Tibial artery (tissue), 4 donors: Measurements from ENCODE around the gene GPR55.

Experiments used
- DNase-seq, 2 donors: peaks; one replicate each; pipeline ENCODE4 v3.0.0-alpha.2; 2019
- H3K27ac ChIP-seq, 2 donors: fragments of 200-600 bp; sonication (generic) in 1 of 2; 1 replicate in 1 of 2; 2 replicates in 1 of 2; pipeline ENCODE4 v1.5.1; 2018 to 2019; ENCODE audit warnings: mild to moderate bottlenecking in 1 of 2
- H3K27me3 ChIP-seq, 2 donors: fragments of 200-600 bp; sonication (generic) in 1 of 2; one replicate each; pipeline versions ENCODE4 v1.5.1 to v1.6.0; 2016 to 2019
- H3K36me3 ChIP-seq, 3 donors: fragments of 200-600 bp; sonication (generic) in 2 of 3; one replicate each; pipeline ENCODE4 v1.5.1; 2016 to 2019; ENCODE audit warnings: mild to moderate bottlenecking in 2 of 3
- H3K4me1 ChIP-seq, 4 donors: fragments of 200-600 bp; sonication (generic) in 2 of 4; 1 replicate in 3 of 4; 2 replicates in 1 of 4; pipeline ENCODE4 v1.5.1; 2016 to 2019
- H3K4me3 ChIP-seq, 2 donors: fragments of 200-600 bp; sonication (generic) in 1 of 2; 1 replicate in 1 of 2; 2 replicates in 1 of 2; pipeline ENCODE4 v1.5.1; 2018 to 2019; ENCODE audit warnings: mild to moderate bottlenecking in 2 of 2
- H3K9me3 ChIP-seq, 3 donors: fragments of 200-600 bp; sonication (generic) in 1 of 3; one replicate each; pipeline ENCODE4 v1.5.1; 2016 to 2019
- intact Hi-C: fragments of 100-400 bp; cut with DNase I; formaldehyde crosslinking; loops from one replicate; pipeline ENCODE4 v1.15.0; 2023; ENCODE audit warnings: low total_unique reads
- TF ChIP-seq, protein P1 (sequence below), 2 experiments: fragments of 200-600 bp in 1 of 2; fragments of 450-650 bp in 1 of 2; IDR thresholded peaks; one replicate each; pipeline ENCODE4 v1.5.1; 2017 to 2019; ENCODE audit warnings: antibody characterized with exemption in 2 of 2, mild to moderate bottlenecking in 1 of 2, moderate library complexity in 1 of 2

The GPR55 gene

DNA sequence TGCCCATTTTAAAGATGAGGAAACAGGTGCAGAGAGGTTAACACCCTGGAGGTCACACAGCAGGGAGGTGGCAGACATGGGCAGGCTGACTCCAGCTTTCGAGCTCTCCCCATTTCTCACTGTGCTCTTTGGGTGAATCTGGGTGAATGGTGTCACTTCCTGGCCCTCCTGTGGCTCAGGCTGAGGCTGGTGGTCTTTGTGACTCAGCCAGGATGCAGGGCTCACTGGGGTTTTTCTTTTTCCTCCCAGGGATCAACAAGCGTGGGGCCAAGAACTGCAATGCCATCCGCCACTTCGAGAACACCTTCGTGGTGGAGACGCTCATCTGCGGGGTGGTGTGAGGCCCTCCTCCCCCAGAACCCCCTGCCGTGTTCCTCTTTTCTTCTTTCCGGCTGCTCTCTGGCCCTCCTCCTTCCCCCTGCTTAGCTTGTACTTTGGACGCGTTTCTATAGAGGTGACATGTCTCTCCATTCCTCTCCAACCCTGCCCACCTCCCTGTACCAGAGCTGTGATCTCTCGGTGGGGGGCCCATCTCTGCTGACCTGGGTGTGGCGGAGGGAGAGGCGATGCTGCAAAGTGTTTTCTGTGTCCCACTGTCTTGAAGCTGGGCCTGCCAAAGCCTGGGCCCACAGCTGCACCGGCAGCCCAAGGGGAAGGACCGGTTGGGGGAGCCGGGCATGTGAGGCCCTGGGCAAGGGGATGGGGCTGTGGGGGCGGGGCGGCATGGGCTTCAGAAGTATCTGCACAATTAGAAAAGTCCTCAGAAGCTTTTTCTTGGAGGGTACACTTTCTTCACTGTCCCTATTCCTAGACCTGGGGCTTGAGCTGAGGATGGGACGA lies 47.1 kb downstream of the GPR55 start:
- intact Hi-C loops, result no loop called here
- H3K9me3 ChIP-seq, result no peaks in the 10 kb centered on the region
- no peaks in the 10 kb centered on the region for H3K27me3 ChIP-seq
- H3K36me3 ChIP-seq, result peaks cover 4 to 40% (median 38%) of the 10 kb centered on the region in 3 donors
- H3K4me1 ChIP-seq, result no peaks in the 10 kb centered on the region
- no peak overlapping the region for H3K4me3 ChIP-seq
- peak; percentile 15 to 48 for DNase-seq
- TF ChIP-seq, protein P1, sequence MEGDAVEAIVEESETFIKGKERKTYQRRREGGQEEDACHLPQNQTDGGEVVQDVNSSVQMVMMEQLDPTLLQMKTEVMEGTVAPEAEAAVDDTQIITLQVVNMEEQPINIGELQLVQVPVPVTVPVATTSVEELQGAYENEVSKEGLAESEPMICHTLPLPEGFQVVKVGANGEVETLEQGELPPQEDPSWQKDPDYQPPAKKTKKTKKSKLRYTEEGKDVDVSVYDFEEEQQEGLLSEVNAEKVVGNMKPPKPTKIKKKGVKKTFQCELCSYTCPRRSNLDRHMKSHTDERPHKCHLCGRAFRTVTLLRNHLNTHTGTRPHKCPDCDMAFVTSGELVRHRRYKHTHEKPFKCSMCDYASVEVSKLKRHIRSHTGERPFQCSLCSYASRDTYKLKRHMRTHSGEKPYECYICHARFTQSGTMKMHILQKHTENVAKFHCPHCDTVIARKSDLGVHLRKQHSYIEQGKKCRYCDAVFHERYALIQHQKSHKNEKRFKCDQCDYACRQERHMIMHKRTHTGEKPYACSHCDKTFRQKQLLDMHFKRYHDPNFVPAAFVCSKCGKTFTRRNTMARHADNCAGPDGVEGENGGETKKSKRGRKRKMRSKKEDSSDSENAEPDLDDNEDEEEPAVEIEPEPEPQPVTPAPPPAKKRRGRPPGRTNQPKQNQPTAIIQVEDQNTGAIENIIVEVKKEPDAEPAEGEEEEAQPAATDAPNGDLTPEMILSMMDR (IDR thresholded peaks at IDR 0.05), result no peak
- no peak overlapping the region for H3K27ac ChIP-seq

DNA sequence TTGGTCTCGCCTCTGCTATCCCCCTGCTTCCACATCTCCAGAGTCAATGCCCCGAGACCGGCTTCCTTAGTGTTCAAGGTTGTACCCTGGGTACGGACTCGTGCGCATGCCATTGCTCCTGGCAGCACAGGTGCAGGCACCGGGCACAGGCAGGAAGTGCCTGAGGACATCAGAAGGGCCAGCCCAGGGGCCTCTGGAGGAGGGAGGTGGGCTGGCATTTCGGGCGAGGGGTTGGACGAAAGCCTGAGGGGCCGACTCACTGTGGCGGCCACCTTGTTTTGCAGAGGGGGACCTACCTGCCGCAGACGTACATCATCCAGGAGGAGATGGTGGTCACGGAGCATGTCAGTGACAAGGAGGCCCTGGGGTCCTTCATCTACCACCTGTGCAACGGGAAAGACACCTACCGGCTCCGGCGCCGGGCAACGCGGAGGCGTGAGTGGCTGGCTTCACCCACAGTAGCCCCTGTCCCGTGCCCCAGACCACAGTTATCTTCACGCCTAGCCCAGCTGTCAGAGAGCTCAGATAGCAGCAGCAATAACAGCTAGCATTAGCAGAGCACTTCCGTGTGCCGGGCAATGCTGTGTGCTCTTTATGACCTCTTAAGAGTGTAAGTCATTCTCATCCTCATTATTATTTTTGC lies 47.8 kb downstream of the GPR55 start:
- no peak overlapping the region for H3K4me3 ChIP-seq
- intact Hi-C loops, result no loop called here
- TF ChIP-seq, protein P1 (IDR thresholded peaks at IDR 0.05), result no peak
- H3K9me3 ChIP-seq, result no peaks in the 10 kb centered on the region
- H3K27ac ChIP-seq, result no peak overlapping the region
- DNase-seq, result peak in 1 of 2 donors; percentile 7
- no peaks in the 10 kb centered on the region for H3K4me1 ChIP-seq
- no peaks in the 10 kb centered on the region for H3K27me3 ChIP-seq
- H3K36me3 ChIP-seq, result peaks cover 4 to 40% (median 38%) of the 10 kb centered on the region in 3 donors

DNA sequence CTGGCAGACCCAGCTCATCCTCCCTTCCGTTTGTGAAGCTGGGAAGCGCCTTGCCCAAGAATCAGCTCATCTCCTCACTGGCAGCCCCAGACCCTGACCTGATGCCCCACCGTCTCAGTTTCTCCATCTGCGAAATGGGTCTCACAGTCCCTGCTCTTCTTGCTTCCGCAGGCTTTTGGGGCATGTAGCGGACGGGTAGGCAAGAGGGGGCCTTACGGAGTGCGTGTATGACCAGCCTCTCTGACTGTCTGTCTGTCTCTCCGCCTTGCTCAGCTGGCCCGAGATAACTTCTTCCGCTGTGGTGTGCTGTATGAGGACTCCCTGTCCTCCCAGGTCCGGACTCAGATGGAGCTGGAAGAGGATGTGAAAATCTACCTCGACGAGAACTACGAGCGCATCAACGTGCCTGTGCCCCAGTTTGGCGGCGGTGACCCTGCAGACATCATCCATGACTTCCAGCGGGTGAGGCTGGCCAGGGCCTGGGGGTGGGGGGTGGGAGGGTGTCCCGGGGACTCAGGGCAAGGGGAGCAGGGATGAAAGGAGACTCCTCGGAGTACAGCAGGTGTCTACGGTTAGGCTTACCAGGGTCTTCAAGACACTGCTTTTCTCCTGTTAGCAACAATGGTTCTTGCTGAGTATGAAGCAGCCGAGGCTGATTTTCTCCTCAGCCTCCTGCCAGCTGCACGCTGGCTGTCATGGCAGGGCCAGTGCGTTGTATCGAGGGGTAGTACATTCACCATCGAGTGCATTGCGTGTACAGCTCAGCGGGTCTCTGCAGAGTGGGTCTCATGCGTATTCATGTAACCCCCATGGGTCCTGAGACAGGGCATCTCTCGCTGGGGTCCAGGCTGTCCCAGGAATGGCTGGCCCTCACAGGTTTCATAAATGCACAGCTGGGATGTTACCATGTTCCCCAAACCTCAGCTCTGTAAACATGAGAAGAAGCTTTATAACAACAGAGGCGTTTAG lies 49.4 kb downstream of the GPR55 start:
- H3K9me3 ChIP-seq, result no peaks in the 10 kb centered on the region
- TF ChIP-seq, protein P1 (IDR thresholded peaks at IDR 0.05), result no peak
- intact Hi-C loops, result no loop called here
- H3K36me3 ChIP-seq, result peaks cover 4 to 40% (median 38%) of the 10 kb centered on the region in 3 donors
- H3K27me3 ChIP-seq, result no peaks in the 10 kb centered on the region
- H3K4me1 ChIP-seq, result peaks cover 0 to 13% (median 10%) of the 10 kb centered on the region in 4 donors
- peak in 1 of 2 donors; percentile 11 for DNase-seq
- no peak overlapping the region for H3K4me3 ChIP-seq
- no peak overlapping the region for H3K27ac ChIP-seq

DNA sequence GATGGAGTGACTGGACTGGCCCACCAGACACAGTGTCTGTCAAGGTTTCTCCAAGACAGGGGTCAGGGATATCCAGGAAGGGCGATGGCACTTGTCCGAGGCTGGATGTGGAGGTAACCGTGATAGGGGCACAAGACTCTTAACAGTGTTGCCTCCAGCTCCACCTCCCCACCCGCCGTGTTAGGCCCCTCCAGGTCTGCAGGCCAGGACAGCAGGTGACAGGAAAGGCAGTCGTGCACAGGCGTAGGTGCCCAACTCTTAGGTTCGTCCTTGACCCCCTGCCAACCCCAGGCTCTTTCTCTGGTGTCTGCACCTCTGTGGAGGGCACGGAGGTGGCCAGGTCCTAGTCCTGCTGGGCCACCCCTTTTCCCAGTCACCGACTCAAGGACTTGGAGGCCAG lies 50.2 kb downstream of the GPR55 start:
- intact Hi-C loops, result no loop called here
- Histone ChIP-seq H3K27ac (no peak overlapping the region), H3K27me3 (no peaks in the 10 kb centered on the region), H3K36me3 (peaks cover 4 to 40% (median 38%) of the 10 kb centered on the region in 3 donors), H3K9me3 (no peaks in the 10 kb centered on the region), H3K4me1 (peaks cover 0 to 17% (median 12%) of the 10 kb centered on the region in 4 donors), H3K4me3 (no peak overlapping the region)
- no peak for DNase-seq
- TF ChIP-seq, protein P1 (IDR thresholded peaks at IDR 0.05), result no peak

DNA sequence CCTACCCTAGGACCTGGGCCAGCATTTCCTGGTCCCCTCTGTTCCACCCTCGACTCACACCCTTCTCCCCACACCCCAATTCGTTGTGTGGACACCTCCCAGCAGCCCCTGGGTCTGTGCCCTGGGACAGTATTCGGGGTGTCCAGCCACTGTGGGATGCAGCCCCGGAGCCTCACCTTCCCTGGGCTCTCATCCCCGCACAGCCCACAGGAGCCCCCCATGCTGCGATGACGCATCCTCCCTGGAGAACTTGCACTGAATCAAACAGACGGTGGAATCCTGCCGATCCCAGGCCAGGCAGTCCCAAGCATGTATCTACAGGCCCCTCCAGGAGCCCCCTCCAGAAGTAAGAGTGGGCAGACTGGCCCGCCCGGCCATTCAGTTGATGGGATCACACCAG lies 50.6 kb downstream of the GPR55 start:
- DNase-seq, result peak in 1 of 2 donors; percentile 16
- TF ChIP-seq, protein P1 (IDR thresholded peaks at IDR 0.05), result no peak
- H3K4me3 ChIP-seq, result no peak overlapping the region
- H3K9me3 ChIP-seq, result no peaks in the 10 kb centered on the region
- no peaks in the 10 kb centered on the region for H3K27me3 ChIP-seq
- no peak overlapping the region for H3K27ac ChIP-seq
- intact Hi-C loops, result no loop called here
- peaks cover 0 to 17% (median 12%) of the 10 kb centered on the region in 4 donors for H3K4me1 ChIP-seq
- peaks cover 4 to 40% (median 35%) of the 10 kb centered on the region in 3 donors for H3K36me3 ChIP-seq
